ENCODE results near the gene LSMEM2.

LSMEM2 gene

GRCh38 chr3:50318163-50318562, 39.3 kb downstream of the LSMEM2 start:
- peaks cover 71% of the 10 kb centered on the region for H3K4me1 Mint-ChIP-seq (ENCODE audit: low read depth)

GRCh38 chr3:50318615-50319014, 39.7 kb downstream of the LSMEM2 start:
- Mint-ChIP-seq H3K4me3 (peak overlapping the region; percentile 78), H3K36me3 (ENCODE audit: low read depth) (peaks cover 69% of the 10 kb centered on the region), H3K27ac (peak overlapping the region; percentile 79), H3K9me3 (no peaks in the 10 kb centered on the region), H3K27me3 (no peaks in the 10 kb centered on the region), H3K4me1 (ENCODE audit: low read depth) (peaks cover 74% of the 10 kb centered on the region)
- intact Hi-C loops (cut with micrococcal nuclease) = no loop called here

More at GRCh38 chr3:50318163-50318562, 39.3 kb downstream of the LSMEM2 start:
- intact Hi-C loops (cut with micrococcal nuclease) = no loop called here
- H3K36me3 Mint-ChIP-seq (ENCODE audit: low read depth) = peaks cover 71% of the 10 kb centered on the region
- no peaks in the 10 kb centered on the region for H3K27me3 Mint-ChIP-seq
- peak overlapping the region; percentile 78 for H3K4me3 Mint-ChIP-seq
- H3K27ac Mint-ChIP-seq = peak overlapping the region; percentile 79
- H3K9me3 Mint-ChIP-seq = no peaks in the 10 kb centered on the region

- H3K27ac Mint-ChIP-seq = peak overlapping the region; percentile 79
- H3K9me3 Mint-ChIP-seq = no peaks in the 10 kb centered on the region
- peak overlapping the region; percentile 78 for H3K4me3 Mint-ChIP-seq
- intact Hi-C loops (cut with micrococcal nuclease) = no loop called here
- peaks cover 62% of the 10 kb centered on the region for H3K36me3 Mint-ChIP-seq (ENCODE audit: low read depth)
- no peaks in the 10 kb centered on the region for H3K27me3 Mint-ChIP-seq
- H3K4me1 Mint-ChIP-seq (ENCODE audit: low read depth) = peaks cover 74% of the 10 kb centered on the region
These were observed 40.5 kb downstream of the LSMEM2 start for GRCh38 chr3:50319181-50319893.

GRCh38 chr3:50319894-50320625, 41.2 kb downstream of the LSMEM2 start:
- Mint-ChIP-seq H3K27ac (peak overlapping the region; percentile 97), H3K4me3 (peak overlapping the region; percentile 78), H3K36me3 (ENCODE audit: low read depth) (peaks cover 57% of the 10 kb centered on the region), H3K4me1 (ENCODE audit: low read depth) (peaks cover 76% of the 10 kb centered on the region), H3K9me3 (no peaks in the 10 kb centered on the region), H3K27me3 (no peaks in the 10 kb centered on the region)
- intact Hi-C loops (cut with micrococcal nuclease) = no loop called here

GRCh38 chr3:50320853-50321335, 42.0 kb downstream of the LSMEM2 start:
- Mint-ChIP-seq H3K4me3 (peak overlapping the region; percentile 78), H3K27me3 (no peaks in the 10 kb centered on the region), H3K4me1 (ENCODE audit: low read depth) (peaks cover 81% of the 10 kb centered on the region), H3K36me3 (ENCODE audit: low read depth) (peaks cover 58% of the 10 kb centered on the region), H3K27ac (peak overlapping the region; percentile 97), H3K9me3 (no peaks in the 10 kb centered on the region)
- intact Hi-C loops (cut with micrococcal nuclease) = loop anchor here (1.0 kb wide), 1 partner anchor 22 kb away; the partner anchor contains the start of genes HYAL3 and NAA80

GRCh38 chr3:50321336-50322114, 42.6 kb downstream of the LSMEM2 start:
- Mint-ChIP-seq H3K4me1 (ENCODE audit: low read depth) (peaks cover 83% of the 10 kb centered on the region), H3K4me3 (peak overlapping the region; percentile 78), H3K9me3 (no peaks in the 10 kb centered on the region), H3K27me3 (no peaks in the 10 kb centered on the region), H3K36me3 (ENCODE audit: low read depth) (peaks cover 58% of the 10 kb centered on the region), H3K27ac (peak overlapping the region; percentile 97)
- intact Hi-C loops (cut with micrococcal nuclease) = loop anchor here (1.0 kb wide), 1 partner anchor 22 kb away; the partner anchor contains the start of genes HYAL3 and NAA80

GRCh38 chr3:50322115-50322385, 43.2 kb downstream of the LSMEM2 start:
- H3K4me3 Mint-ChIP-seq = peak overlapping the region; percentile 78
- no peaks in the 10 kb centered on the region for H3K9me3 Mint-ChIP-seq
- H3K27me3 Mint-ChIP-seq = no peaks in the 10 kb centered on the region
- H3K27ac Mint-ChIP-seq = peak overlapping the region; percentile 97
- intact Hi-C loops (cut with micrococcal nuclease) = no loop called here
- H3K4me1 Mint-ChIP-seq (ENCODE audit: low read depth) = peaks cover 83% of the 10 kb centered on the region
- peaks cover 54% of the 10 kb centered on the region for H3K36me3 Mint-ChIP-seq (ENCODE audit: low read depth)

GRCh38 chr3:50322386-50323091, 43.7 kb downstream of the LSMEM2 start, which contains the start of gene HYAL2:
HYAL2 (minus strand) TSS chr3:50322745; CDS start chr3:50320489, 2,256 bp downstream.
- intact Hi-C loops (cut with micrococcal nuclease) = no loop called here

GRCh38 chr3:50323092-50323600, 44.3 kb downstream of the LSMEM2 start:
- H3K27ac Mint-ChIP-seq = peak overlapping the region; percentile 97
- H3K4me1 Mint-ChIP-seq (ENCODE audit: low read depth) = peaks cover 81% of the 10 kb centered on the region
- peaks cover 51% of the 10 kb centered on the region for H3K36me3 Mint-ChIP-seq (ENCODE audit: low read depth)
- no peaks in the 10 kb centered on the region for H3K9me3 Mint-ChIP-seq
- no peaks in the 10 kb centered on the region for H3K27me3 Mint-ChIP-seq
- H3K4me3 Mint-ChIP-seq = peak overlapping the region; percentile 78
- intact Hi-C loops (cut with micrococcal nuclease) = no loop called here

More at GRCh38 chr3:50322386-50323091, 43.7 kb downstream of the LSMEM2 start, which contains the start of gene HYAL2:
- H3K4me3 Mint-ChIP-seq = peak within 1 kb of the TSS; percentile 78
- no peaks in the 10 kb centered on the region for H3K27me3 Mint-ChIP-seq
- H3K27ac Mint-ChIP-seq = peak within 1 kb of the TSS; percentile 97
- H3K36me3 Mint-ChIP-seq (ENCODE audit: low read depth) = peaks cover 50% of the 10 kb centered on the region
- H3K9me3 Mint-ChIP-seq = no peaks in the 10 kb centered on the region
- H3K4me1 Mint-ChIP-seq (ENCODE audit: low read depth) = peaks cover 85% of the 10 kb centered on the region

- Mint-ChIP-seq H3K4me1 (ENCODE audit: low read depth) (peaks cover 75% of the 10 kb centered on the region), H3K27me3 (no peaks in the 10 kb centered on the region), H3K36me3 (ENCODE audit: low read depth) (peaks cover 47% of the 10 kb centered on the region), H3K27ac (peak overlapping the region; percentile 97), H3K4me3 (no peak overlapping the region), H3K9me3 (no peaks in the 10 kb centered on the region)
- intact Hi-C loops (cut with micrococcal nuclease) = loop anchor here (1.0 kb wide), 1 partner anchor 49 kb away; no protein-coding TSS in a partner anchor
These were observed 44.8 kb downstream of the LSMEM2 start for GRCh38 chr3:50323614-50324199.

GRCh38 chr3:50324351-50325112, 45.6 kb downstream of the LSMEM2 start:
- Mint-ChIP-seq H3K4me3 (no peak overlapping the region), H3K27me3 (no peaks in the 10 kb centered on the region), H3K36me3 (ENCODE audit: low read depth) (peaks cover 47% of the 10 kb centered on the region), H3K9me3 (no peaks in the 10 kb centered on the region), H3K27ac (peak overlapping the region; percentile 97), H3K4me1 (ENCODE audit: low read depth) (peaks cover 70% of the 10 kb centered on the region)
- intact Hi-C loops (cut with micrococcal nuclease) = loop anchor here (1.0 kb wide), 1 partner anchor 50 kb away; no protein-coding TSS in a partner anchor

GRCh38 chr3:50325113-50325480, 46.2 kb downstream of the LSMEM2 start:
- Mint-ChIP-seq H3K4me3 (no peak overlapping the region), H3K36me3 (ENCODE audit: low read depth) (peaks cover 47% of the 10 kb centered on the region), H3K4me1 (ENCODE audit: low read depth) (peaks cover 70% of the 10 kb centered on the region), H3K27me3 (no peaks in the 10 kb centered on the region), H3K27ac (peak overlapping the region; percentile 97), H3K9me3 (no peaks in the 10 kb centered on the region)
- intact Hi-C loops (cut with micrococcal nuclease) = no loop called here
